ENCODE data around the gene POU2AF1.
"Not testable (repeated sequence)": the region's sequence is repeated elsewhere in the genome, so short reads cannot be mapped to it uniquely, and the experiment has no call there.

POU2AF1 gene

DNA sequence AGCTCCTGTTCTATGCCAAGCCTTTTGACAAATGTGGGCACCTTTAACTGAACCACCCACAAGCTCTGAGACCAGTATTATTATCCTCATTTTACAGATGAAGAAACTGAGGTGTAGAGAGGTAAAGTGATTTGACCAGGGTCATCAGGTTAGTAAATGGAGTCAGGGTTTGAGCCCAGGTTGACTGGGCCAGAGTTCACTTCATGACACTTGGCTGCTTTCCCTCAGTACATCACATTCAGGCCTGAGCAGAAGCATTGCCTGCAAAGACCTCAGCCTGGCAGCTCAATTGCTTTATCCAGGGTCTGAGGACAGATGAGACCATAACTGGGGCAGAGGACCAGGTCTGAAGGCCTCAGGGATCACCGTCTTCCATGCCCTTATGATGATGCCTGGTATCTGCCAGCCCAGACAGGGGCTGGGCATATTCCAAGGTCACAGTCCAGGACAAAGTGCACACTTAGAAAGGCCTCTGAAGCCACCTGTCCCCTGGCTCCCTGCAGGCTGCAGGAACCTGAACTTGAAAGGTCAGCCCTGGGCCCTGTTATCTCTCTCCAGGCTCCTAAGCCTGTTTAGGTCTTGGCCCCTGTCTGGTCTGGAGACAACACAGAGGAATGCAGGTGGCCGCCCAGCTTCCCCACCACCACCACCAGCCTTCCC, 48.7 kb downstream of the POU2AF1 start:
- Histone ChIP-seq H3K36me3 (ENCODE audit: control insufficient read depth, insufficient read depth, low read length) (no peaks in the 10 kb centered on the region), H3K4me1 (ENCODE audit: control insufficient read depth, insufficient read depth, low read length) (peaks cover 2% of the 10 kb centered on the region), H3K27ac (ENCODE audit: insufficient read depth, low read depth, low read length, poor library complexity, severe bottlenecking) (no peak overlapping the region), H3K27me3 (ENCODE audit: control insufficient read depth, insufficient read depth, low read length, poor library complexity, severe bottlenecking) (no peaks in the 10 kb centered on the region), H3K4me3 (ENCODE audit: insufficient read depth, low read depth, low read length) (no peak overlapping the region), H3K9me3 (ENCODE audit: control insufficient read depth, low read length) (no peaks in the 10 kb centered on the region)
- 90 to 94% methylated on average over 2 of the region's 2 CpGs for WGBS, 2 experiments

DNA sequence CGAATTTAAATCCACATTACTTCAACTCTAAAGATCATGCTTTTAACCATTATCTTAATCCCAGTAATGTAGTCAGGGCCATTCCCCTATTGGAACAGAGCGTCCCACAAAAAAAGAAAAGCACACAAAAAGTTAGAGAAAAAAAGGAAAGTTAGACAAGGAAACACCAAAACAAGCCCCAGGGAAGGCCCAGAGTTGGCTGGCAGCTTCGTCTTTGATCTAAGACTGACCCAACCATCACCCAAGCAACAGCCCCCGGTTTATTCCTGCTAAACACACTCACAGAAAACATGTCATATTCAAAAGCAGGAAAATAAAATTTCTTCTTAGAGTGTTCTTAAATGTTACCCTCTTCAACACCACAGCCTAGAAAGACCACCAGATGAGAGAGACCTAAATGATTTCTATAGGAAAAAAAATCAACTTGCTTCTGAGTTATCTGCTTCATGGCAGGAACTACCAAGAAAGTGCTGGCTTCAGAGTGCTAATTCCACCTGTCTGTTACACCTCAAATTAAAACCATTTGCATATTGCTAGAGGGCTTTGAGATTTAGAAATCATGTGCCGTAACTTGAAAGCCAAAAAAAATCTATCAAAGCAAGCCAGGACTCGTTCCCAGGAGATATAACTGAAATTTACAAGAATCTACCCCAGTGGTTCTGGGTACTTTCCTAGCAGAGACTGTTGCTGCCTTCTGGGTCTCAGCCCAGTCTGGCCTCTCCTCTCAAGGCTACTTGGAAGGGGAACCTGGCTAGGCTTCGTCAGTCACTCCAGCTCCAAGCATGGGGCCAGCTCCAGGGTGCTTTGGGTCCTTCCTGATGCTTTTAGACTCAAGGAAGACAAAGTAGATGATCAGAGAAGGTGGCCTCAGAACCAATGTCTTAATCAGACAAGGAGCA, 49.5 kb downstream of the POU2AF1 start:
- Histone ChIP-seq H3K4me1 (ENCODE audit: control insufficient read depth, insufficient read depth, low read length) (no peaks in the 10 kb centered on the region), H3K4me3 (ENCODE audit: insufficient read depth, low read depth, low read length) (no peak overlapping the region), H3K27ac (ENCODE audit: insufficient read depth, low read depth, low read length, poor library complexity, severe bottlenecking) (no peak overlapping the region), H3K36me3 (ENCODE audit: control insufficient read depth, insufficient read depth, low read length) (no peaks in the 10 kb centered on the region), H3K9me3 (ENCODE audit: control insufficient read depth, low read length) (no peaks in the 10 kb centered on the region), H3K27me3 (ENCODE audit: control insufficient read depth, insufficient read depth, low read length, poor library complexity, severe bottlenecking) (no peaks in the 10 kb centered on the region)
- 85 to 89% methylated on average over 6 to 7 of the region's 7 CpGs for WGBS, 2 experiments

DNA sequence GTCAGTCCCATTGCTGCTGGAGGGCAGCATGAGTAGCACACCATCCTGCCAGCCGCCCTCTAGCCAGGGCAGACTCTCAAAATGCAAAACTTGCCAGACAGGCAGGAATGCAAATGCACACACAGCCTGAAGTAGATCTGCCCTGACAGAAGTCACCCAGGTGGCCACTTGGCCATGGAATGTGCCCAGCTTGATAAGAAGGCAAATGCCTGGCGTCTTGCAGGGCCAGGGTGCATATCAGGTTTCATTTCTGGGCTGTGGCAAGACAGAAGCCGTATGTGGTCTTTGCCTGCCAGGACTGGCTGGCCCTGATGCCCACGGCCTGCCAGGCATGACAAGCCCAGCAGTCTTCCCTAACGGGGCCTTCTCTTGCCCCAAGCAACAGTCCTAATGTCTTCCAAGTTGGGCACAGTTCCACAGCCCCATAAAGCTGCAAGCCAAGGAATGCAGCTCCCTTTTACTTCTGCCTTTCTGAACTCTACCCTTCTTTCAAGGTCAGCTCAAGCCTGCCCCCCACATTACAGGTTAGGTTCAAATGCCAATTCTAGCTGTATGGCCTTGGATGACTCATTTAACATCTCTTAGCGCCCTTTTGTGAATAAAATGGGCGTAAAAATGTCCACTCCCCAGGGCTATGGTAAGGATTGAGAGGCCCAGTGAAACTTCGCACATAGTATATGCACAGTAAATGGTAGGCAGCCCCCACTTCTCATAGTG, 51.0 kb downstream of the POU2AF1 start:
- Histone ChIP-seq H3K4me1 (ENCODE audit: control insufficient read depth, insufficient read depth, low read length) (no peaks in the 10 kb centered on the region), H3K9me3 (ENCODE audit: control insufficient read depth, low read length) (no peaks in the 10 kb centered on the region), H3K36me3 (ENCODE audit: control insufficient read depth, insufficient read depth, low read length) (no peaks in the 10 kb centered on the region), H3K27me3 (ENCODE audit: control insufficient read depth, insufficient read depth, low read length, poor library complexity, severe bottlenecking) (no peaks in the 10 kb centered on the region), H3K4me3 (ENCODE audit: insufficient read depth, low read depth, low read length) (no peak overlapping the region), H3K27ac (ENCODE audit: insufficient read depth, low read depth, low read length, poor library complexity, severe bottlenecking) (no peak overlapping the region)
- WGBS, 2 experiments = 85% methylated on average over 8 of the region's 8 CpGs

DNA sequence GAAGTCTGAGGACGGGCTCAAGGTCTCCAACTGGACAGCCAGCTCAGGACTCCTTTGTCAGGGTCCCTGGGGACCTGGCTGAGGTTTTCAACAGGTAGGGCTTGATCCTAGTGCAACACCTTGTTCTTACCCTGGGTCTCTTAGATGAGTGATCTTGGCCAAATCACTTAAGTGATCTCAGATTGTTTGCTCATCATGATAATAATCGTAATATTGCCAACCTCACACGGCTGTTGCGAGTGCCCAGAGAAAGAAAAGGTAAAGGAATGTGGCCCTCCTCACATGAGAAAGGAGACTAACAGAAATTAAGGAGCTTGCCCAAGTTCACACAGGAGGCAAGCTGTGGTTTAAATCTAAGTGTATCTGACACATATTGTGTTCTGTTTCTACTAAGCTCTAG, 52.3 kb downstream of the POU2AF1 start:
- WGBS, 2 experiments = 94 to 97% methylated on average over 4 of the region's 4 CpGs
- Histone ChIP-seq H3K9me3 (ENCODE audit: control insufficient read depth, low read length) (no peaks in the 10 kb centered on the region), H3K4me1 (ENCODE audit: control insufficient read depth, insufficient read depth, low read length) (no peaks in the 10 kb centered on the region), H3K27ac (ENCODE audit: insufficient read depth, low read depth, low read length, poor library complexity, severe bottlenecking) (no peak overlapping the region), H3K27me3 (ENCODE audit: control insufficient read depth, insufficient read depth, low read length, poor library complexity, severe bottlenecking) (no peaks in the 10 kb centered on the region), H3K4me3 (ENCODE audit: insufficient read depth, low read depth, low read length) (no peak overlapping the region), H3K36me3 (ENCODE audit: control insufficient read depth, insufficient read depth, low read length) (no peaks in the 10 kb centered on the region)

DNA sequence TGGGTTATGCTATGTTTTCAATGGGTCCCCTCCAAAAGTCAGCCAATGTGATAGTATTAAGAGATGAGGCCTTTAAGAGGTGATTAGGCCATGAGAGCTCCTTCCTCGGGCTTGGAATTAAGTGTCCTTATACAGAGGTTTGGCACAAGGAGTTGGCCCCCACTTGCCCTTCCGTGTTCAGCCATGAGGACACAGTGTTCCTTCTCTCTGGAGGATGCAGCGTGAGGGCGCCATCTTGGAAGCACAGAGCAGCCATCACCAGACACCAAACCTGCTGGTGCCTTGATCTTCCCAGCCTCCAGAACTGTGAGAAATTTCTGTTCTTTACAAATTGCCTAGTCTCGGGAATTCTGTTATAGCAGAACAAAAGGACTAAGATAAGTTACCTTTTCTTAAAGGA, 53.8 kb downstream of the POU2AF1 start:
- WGBS, 2 experiments = 89 to 95% methylated on average over 5 of the region's 5 CpGs
- Histone ChIP-seq H3K27ac (ENCODE audit: insufficient read depth, low read depth, low read length, poor library complexity, severe bottlenecking) (no peak overlapping the region), H3K27me3 (ENCODE audit: control insufficient read depth, insufficient read depth, low read length, poor library complexity, severe bottlenecking) (no peaks in the 10 kb centered on the region), H3K4me3 (ENCODE audit: insufficient read depth, low read depth, low read length) (no peak overlapping the region), H3K36me3 (ENCODE audit: control insufficient read depth, insufficient read depth, low read length) (no peaks in the 10 kb centered on the region), H3K4me1 (ENCODE audit: control insufficient read depth, insufficient read depth, low read length) (peaks cover 8% of the 10 kb centered on the region), H3K9me3 (ENCODE audit: control insufficient read depth, low read length) (no peaks in the 10 kb centered on the region)

DNA sequence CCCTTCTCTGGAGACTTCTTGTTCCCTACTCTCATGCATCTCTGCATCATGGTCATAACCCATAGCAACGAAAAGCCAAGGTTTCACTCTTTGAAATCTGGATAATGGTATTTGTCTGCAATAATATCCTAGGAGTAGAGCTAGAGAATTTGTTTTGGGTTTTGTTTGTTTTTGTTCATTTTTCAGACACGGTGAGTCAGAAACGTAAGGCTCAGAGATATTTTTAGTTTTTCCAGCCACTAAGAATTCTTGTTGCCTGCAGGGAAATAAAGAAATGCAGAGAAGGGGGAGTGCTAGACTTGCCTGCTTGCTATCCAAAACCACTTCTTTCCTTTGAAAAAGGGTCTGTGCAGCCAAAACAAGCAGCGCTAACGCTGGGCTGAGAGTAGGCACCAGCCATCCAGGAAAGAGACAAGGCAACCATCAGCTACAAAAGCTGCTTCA, 54.8 kb downstream of the POU2AF1 start:
- Histone ChIP-seq H3K27me3 (ENCODE audit: control insufficient read depth, insufficient read depth, low read length, poor library complexity, severe bottlenecking) (no peaks in the 10 kb centered on the region), H3K4me3 (ENCODE audit: insufficient read depth, low read depth, low read length) (no peak overlapping the region), H3K4me1 (ENCODE audit: control insufficient read depth, insufficient read depth, low read length) (peaks cover 8% of the 10 kb centered on the region), H3K9me3 (ENCODE audit: control insufficient read depth, low read length) (no peaks in the 10 kb centered on the region), H3K36me3 (ENCODE audit: control insufficient read depth, insufficient read depth, low read length) (no peaks in the 10 kb centered on the region), H3K27ac (ENCODE audit: insufficient read depth, low read depth, low read length, poor library complexity, severe bottlenecking) (no peak overlapping the region)
- WGBS, 2 experiments = 90 to 97% methylated on average over 5 of the region's 5 CpGs

DNA sequence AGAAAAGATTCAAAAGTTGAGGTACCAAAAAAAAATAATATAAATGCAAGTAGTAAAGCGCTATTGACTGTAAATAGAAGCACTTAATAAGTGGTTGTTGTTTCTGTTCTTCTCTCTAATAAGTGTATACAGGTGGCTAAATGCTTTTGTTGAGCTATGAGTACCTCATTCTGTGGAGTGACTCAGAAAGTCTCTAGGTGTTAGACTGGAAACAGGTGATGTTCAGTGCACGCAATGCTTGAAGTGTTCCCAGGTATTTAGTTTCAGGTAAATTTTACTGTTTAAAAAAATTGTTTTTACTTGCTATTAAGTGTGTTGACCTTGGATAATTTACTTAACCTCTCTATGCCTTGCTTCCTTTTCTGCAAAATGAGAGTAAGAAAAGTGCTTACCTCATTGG, 56.5 kb downstream of the POU2AF1 start:
- H3K27me3 ChIP-seq (ENCODE audit: control insufficient read depth, insufficient read depth, low read length, poor library complexity, severe bottlenecking) = no peaks in the 10 kb centered on the region
- H3K27ac ChIP-seq (ENCODE audit: insufficient read depth, low read depth, low read length, poor library complexity, severe bottlenecking) = no peak overlapping the region
- H3K9me3 ChIP-seq (ENCODE audit: control insufficient read depth, low read length) = no peaks in the 10 kb centered on the region
- WGBS, 2 experiments = 95 to 97% methylated on average over 2 of the region's 2 CpGs
- no peaks in the 10 kb centered on the region for H3K36me3 ChIP-seq (ENCODE audit: control insufficient read depth, insufficient read depth, low read length)
- H3K4me1 ChIP-seq (ENCODE audit: control insufficient read depth, insufficient read depth, low read length) = peaks cover 8% of the 10 kb centered on the region
- no peak overlapping the region for H3K4me3 ChIP-seq (ENCODE audit: insufficient read depth, low read depth, low read length)

DNA sequence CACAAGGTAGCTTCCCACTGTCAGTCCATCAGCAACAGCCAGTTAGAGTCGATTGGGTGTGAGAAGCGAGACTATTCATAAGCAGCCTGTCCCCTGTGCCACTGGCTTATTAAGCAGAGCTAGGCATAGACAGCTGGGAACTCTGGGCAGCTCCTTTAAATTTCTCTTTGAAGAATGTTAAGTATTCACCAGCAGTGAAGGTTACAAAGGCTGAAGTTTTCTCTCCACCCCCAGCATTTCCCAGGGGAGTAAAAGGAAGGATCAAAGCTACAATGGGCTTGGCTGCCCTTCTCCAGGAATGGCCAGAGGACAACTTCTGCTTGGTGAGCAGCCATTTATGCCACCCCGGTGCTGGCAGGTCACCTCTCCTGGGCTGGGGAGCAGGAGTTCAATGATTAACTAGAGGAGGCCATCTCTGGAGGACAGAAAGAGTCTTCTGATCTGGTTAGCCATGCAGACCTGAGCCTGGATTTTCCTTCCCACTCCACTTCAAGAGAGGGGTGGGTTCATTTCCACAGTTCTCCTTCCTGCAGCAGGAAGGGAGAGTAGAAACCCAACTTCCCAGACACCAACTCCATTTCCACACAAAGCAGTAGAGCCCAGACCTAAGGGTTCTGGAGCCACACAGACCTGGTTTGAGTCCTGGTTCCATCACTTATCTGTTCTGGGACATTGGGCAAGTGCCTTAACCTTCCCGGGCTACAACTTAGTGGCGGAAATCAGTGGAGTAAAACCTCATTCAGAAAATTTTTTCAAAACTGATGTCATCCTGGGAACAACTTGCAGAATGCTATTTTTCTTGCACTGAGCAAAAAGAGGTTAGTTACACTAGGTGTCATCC, 58.1 kb downstream of the POU2AF1 start:
- Histone ChIP-seq H3K27me3 (ENCODE audit: control insufficient read depth, insufficient read depth, low read length, poor library complexity, severe bottlenecking) (no peaks in the 10 kb centered on the region), H3K4me3 (ENCODE audit: insufficient read depth, low read depth, low read length) (no peak overlapping the region), H3K9me3 (ENCODE audit: control insufficient read depth, low read length) (no peaks in the 10 kb centered on the region), H3K4me1 (ENCODE audit: control insufficient read depth, insufficient read depth, low read length) (peaks cover 8% of the 10 kb centered on the region), H3K27ac (ENCODE audit: insufficient read depth, low read depth, low read length, poor library complexity, severe bottlenecking) (no peak overlapping the region), H3K36me3 (ENCODE audit: control insufficient read depth, insufficient read depth, low read length) (no peaks in the 10 kb centered on the region)
- WGBS, 2 experiments = 90 to 91% methylated on average over 5 of the region's 5 CpGs

DNA sequence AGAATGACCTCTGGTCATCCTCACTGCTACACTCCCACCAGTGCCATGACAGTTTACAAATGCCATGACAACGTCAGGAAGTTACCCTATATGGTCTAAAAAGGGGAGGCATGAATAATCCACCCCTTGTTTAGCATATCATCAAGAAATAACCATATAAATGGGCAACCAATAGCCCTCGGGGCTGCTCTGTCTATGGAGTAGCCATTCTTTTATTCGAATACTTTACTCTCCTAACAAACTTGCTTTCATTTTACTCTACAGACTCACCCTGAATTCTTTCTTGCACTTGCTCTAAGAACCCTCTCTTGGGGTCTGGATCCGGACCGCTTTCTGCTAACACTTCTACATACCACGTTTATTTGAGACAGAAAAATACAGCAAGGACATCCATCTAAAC, 58.9 kb downstream of the POU2AF1 start:
- not testable (repeated sequence) for H3K27ac ChIP-seq (ENCODE audit: insufficient read depth, low read depth, low read length, poor library complexity, severe bottlenecking); H3K4me1 ChIP-seq (ENCODE audit: control insufficient read depth, insufficient read depth, low read length); H3K4me3 ChIP-seq (ENCODE audit: insufficient read depth, low read depth, low read length); H3K9me3 ChIP-seq (ENCODE audit: control insufficient read depth, low read length); H3K27me3 ChIP-seq (ENCODE audit: control insufficient read depth, insufficient read depth, low read length, poor library complexity, severe bottlenecking); H3K36me3 ChIP-seq (ENCODE audit: control insufficient read depth, insufficient read depth, low read length)
- WGBS, 2 experiments = 83 to 91% methylated on average over 6 of the region's 6 CpGs

Measured in ectodermal cell (in vitro differentiated cells).